GM13977 (cell line): Measurements from ENCODE around the gene RAB31.

Experiments used
- DNase-seq: peaks from one replicate; pipeline ENCODE4 v3.0.0; 2012; ENCODE audit warnings: low spot score
- in situ Hi-C: fragments of 300-500 bp; cut with MboI; formaldehyde crosslinking; loops from one replicate; pipeline ENCODE4 v1.12.0; 2022; ENCODE audit warnings: low sequenced_read_pairs, low pct_unique_long_range_greater_than_20kb, mixed read lengths, inconsistent platforms; ENCODE audit not compliant: unreplicated experiment
- TF ChIP-seq, protein P1 (sequence below): IDR thresholded peaks from 2 replicates; pipeline ENCODE4 v1.5.1; 2012; ENCODE audit warnings: mild to moderate bottlenecking, control low read depth; ENCODE audit not compliant: insufficient read depth; ENCODE audit errors: extremely low read depth, missing control alignments

The RAB31 gene

DNA sequence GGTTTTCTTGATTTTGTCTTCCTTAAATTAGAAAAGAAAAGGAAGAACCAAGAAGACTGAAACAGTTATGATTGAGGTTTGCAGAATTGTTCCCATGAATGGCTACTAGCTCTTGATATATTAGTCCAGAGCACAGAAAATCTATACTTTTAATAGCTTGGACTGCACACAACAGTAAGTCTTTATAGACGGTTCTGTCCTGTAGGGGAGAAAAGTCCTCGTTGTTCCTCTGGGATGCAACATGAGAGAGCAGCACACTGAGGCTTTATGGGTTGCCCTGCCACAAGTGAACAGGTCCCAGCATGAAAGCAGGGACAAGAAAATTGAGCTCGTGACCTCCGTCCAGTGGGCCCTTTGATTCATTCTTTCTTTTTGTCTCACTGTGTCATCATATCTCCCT, 41.5 kb downstream of the RAB31 start:
- in situ Hi-C loops, result no loop called here
- TF ChIP-seq, protein P1, sequence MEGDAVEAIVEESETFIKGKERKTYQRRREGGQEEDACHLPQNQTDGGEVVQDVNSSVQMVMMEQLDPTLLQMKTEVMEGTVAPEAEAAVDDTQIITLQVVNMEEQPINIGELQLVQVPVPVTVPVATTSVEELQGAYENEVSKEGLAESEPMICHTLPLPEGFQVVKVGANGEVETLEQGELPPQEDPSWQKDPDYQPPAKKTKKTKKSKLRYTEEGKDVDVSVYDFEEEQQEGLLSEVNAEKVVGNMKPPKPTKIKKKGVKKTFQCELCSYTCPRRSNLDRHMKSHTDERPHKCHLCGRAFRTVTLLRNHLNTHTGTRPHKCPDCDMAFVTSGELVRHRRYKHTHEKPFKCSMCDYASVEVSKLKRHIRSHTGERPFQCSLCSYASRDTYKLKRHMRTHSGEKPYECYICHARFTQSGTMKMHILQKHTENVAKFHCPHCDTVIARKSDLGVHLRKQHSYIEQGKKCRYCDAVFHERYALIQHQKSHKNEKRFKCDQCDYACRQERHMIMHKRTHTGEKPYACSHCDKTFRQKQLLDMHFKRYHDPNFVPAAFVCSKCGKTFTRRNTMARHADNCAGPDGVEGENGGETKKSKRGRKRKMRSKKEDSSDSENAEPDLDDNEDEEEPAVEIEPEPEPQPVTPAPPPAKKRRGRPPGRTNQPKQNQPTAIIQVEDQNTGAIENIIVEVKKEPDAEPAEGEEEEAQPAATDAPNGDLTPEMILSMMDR, result no peak

DNA sequence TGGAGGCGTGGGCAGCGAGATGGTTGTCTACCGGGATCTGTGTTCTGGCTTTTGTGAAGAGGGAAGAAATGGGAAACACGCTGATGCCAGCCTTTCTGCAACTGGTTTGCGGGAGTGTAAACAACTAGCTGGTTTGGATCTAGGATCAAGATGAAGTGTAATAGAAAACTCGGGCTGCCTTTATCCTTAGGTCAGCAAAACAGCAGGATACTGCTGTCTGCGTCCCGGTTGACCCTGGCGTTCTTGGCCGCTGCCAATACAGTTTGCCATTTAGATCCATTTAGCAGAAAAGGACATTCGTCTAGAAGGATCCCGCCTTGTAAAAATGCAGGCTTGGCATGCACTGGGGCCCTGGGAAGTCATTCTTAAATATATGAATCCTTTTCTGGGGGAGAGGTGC, 42.0 kb downstream of the RAB31 start:
- TF ChIP-seq, protein P1, result no peak
- DNase-seq, result no peak
- in situ Hi-C loops, result no loop called here

More for the DNA sequence above, 41.5 kb downstream of the RAB31 start:
- DNase-seq, result no peak

DNA sequence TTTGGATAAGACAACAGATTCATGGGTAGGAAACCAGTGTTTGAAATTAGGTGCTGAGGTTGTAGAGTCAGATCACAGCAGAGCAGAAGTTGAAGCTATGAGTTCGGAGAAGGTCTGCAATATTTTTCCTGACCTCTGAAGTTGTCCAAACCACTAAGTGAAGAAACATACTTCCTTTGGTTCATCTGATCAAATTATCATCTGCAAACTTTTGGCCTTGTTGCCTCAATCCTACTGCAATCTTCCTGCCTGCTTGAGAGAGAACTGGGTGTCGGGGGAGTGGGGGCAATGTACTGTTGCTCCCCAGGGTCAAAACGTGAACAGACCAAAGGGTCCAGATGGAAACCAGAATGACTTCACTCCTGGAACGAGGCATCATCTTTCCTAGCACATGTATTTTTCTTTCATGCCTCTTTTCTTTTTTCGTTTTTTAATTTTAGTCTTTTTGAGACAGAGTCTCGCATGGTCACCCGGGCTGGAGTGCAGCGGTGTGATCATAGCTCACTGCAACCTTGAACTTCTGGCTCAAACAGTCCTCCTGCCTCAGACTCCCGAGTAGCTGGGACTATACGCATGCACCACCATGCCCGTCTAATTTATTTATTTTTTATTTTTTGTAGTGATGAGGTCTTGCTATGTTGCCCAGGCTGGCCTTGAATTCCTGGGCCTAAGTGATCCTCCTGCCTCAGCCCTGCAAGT, 42.7 kb downstream of the RAB31 start:
- no peak for DNase-seq
- in situ Hi-C loops, result no loop called here
- TF ChIP-seq, protein P1, result no peak

DNA sequence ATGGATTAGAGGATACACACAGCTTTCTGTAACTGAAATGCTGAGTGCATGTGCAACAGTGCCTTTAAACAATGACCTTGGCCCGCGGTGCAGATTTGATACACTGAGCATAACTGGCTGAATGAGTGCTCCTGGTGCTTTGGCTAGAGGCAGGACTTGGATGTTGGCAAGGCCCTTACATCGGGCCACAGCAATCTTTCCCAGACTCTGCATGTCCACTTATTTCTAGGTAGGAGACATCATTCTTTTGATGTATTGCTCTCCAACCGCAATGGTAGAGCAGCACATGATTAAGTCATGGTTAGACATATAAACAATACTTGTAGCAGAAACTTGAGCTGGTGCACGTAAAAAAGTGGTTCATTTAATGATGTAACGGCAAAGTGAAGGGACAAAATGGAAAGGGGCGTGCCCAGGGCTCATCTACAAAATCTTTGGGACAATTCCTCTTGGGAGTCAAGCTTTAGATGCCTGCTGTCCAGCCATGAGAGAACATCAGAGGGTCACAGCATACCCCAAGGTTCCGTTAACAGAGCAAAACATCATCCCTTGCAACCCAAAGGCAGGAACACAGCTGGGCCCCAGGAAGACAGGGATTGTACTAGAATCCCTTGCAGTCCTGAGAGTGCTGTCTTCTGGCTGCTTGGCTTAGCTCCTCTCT, 43.4 kb downstream of the RAB31 start:
- in situ Hi-C loops, result no loop called here
- DNase-seq, result no peak
- TF ChIP-seq, protein P1, result no peak

DNA sequence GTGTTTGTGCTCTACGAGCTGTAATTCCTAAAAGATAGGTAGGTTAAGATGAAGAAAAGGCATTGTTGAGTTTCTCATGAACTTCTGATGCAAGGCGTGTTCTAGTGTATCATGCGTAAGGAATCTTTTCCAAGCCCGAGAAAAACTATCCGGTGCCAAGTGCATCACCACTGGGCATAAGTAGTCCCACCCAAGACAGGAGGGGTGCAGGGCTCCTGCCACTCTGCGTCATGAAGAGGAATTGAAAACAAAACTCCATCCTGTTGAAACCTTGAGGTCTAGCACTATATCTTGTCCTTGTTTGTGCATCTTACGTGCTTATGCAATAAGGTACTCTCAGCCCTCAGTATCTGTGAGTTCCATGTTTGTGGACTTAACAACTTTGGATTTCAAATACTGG, 45.7 kb downstream of the RAB31 start:
- TF ChIP-seq, protein P1, result no peak
- no peak for DNase-seq
- in situ Hi-C loops, result no loop called here

DNA sequence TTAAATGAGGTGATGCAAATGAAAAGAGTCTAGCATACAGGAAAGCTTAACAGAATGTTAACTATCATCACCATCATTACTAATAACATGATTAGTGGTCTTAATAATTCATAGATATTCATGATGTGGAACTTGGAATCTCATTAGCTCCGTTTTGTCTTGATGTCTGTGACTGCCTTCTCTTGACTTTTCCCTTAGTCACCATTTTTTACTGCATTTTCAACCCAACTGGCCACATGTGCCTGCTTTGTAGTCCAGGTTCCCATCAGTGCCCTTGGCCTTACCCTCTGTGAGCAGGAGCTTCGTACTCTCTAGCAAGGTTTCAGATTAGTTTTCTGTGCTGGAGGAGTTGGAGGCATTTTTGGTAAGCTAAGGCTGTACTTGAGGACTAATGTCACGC, 47.0 kb downstream of the RAB31 start:
- in situ Hi-C loops, result no loop called here
- DNase-seq, result no peak
- TF ChIP-seq, protein P1, result no peak
